Chondrocyte (in vitro differentiated cells): ENCODE data around the gene FAM78A. TPM values are rescaled to one million over a fixed set of nuclear protein-coding genes. Genes with fewer than 3 reads are reported as not detected.

Experiments used
- DNase-seq: peaks from one replicate; pipeline ENCODE4 v3.0.0; 2021; ENCODE audit warnings: mixed read lengths, low spot score
- H3K27ac Mint-ChIP-seq: one replicate; pipeline ENCODE4 v1.8.0; 2021; ENCODE audit warnings: mild to moderate bottlenecking, moderate library complexity, mixed read lengths; ENCODE audit not compliant: unreplicated experiment
- H3K27me3 Mint-ChIP-seq: 2 replicates; pipeline ENCODE4 v1.8.0; 2021; ENCODE audit warnings: low read depth, mixed read lengths
- H3K36me3 Mint-ChIP-seq: 2 replicates; pipeline ENCODE4 v1.8.0; 2021; ENCODE audit warnings: low read depth, mixed read lengths
- H3K4me1 Mint-ChIP-seq: 2 replicates; pipeline ENCODE4 v1.8.0; 2021; ENCODE audit warnings: low read depth, mild to moderate bottlenecking, mixed read lengths
- H3K4me3 Mint-ChIP-seq: one replicate; pipeline ENCODE4 v1.8.0; 2021; ENCODE audit warnings: mild to moderate bottlenecking, moderate library complexity, mixed read lengths; ENCODE audit not compliant: unreplicated experiment
- H3K9me3 Mint-ChIP-seq: 2 replicates; pipeline ENCODE4 v1.8.0; 2021; ENCODE audit warnings: low read depth, mixed read lengths
- CTCF ChIP-seq: fragments of 200-600 bp; sonication (generic); IDR thresholded peaks from 2 replicates; pipeline ENCODE4 v1.5.0; 2021; ENCODE audit warnings: antibody characterized with exemption, mild to moderate bottlenecking, moderate library complexity
- total RNA-seq: library from RNA; stranded (reverse); gene quantifications from 3 replicates; pipeline ENCODE4 v1.2.1, GENCODE V29; 2021

FAM78A gene
- total RNA-seq, 1 donor from 2014 or later = 1.6 TPM

GRCh38 chr9:131296460-131296859 is 20.1 kb upstream of the FAM78A start:
- no peak for DNase-seq
- no peaks in the 10 kb centered on the region for H3K9me3 Mint-ChIP-seq
- H3K36me3 Mint-ChIP-seq = no peaks in the 10 kb centered on the region
- no peak overlapping the region for H3K4me3 Mint-ChIP-seq
- no peak for TF ChIP-seq CTCF
- peaks cover 1% of the 10 kb centered on the region for H3K27me3 Mint-ChIP-seq
- H3K4me1 Mint-ChIP-seq = no peaks in the 10 kb centered on the region
- no peak overlapping the region for H3K27ac Mint-ChIP-seq

GRCh38 chr9:131292937-131293336 is 16.6 kb upstream of the FAM78A start:
- no peak for TF ChIP-seq CTCF
- H3K27ac Mint-ChIP-seq = no peak overlapping the region
- H3K4me3 Mint-ChIP-seq = no peak overlapping the region
- no peaks in the 10 kb centered on the region for H3K9me3 Mint-ChIP-seq
- DNase-seq = no peak
- H3K27me3 Mint-ChIP-seq = peaks cover 1% of the 10 kb centered on the region
- H3K36me3 Mint-ChIP-seq = no peaks in the 10 kb centered on the region
- peaks cover 2% of the 10 kb centered on the region for H3K4me1 Mint-ChIP-seq

- H3K27ac Mint-ChIP-seq = no peak overlapping the region
These were observed 15.5 kb upstream of the FAM78A start for GRCh38 chr9:131291795-131292315.

GRCh38 chr9:131290767-131291370 is 14.6 kb upstream of the FAM78A start:
- H3K27ac Mint-ChIP-seq = no peak overlapping the region
- no peak overlapping the region for H3K4me3 Mint-ChIP-seq
- H3K4me1 Mint-ChIP-seq = peaks cover 2% of the 10 kb centered on the region
- peaks cover 1% of the 10 kb centered on the region for H3K27me3 Mint-ChIP-seq
- DNase-seq = no peak
- H3K36me3 Mint-ChIP-seq = no peaks in the 10 kb centered on the region
- H3K9me3 Mint-ChIP-seq = no peaks in the 10 kb centered on the region
- TF ChIP-seq CTCF = no peak

More at GRCh38 chr9:131291795-131292315, 15.5 kb upstream of the FAM78A start:
- Mint-ChIP-seq H3K4me1 (peaks cover 2% of the 10 kb centered on the region), H3K27me3 (peaks cover 1% of the 10 kb centered on the region), H3K9me3 (no peaks in the 10 kb centered on the region), H3K4me3 (no peak overlapping the region), H3K36me3 (no peaks in the 10 kb centered on the region)
- no peak for DNase-seq
- TF ChIP-seq CTCF = no peak

- no peak for DNase-seq
- H3K36me3 Mint-ChIP-seq = no peaks in the 10 kb centered on the region
- peaks cover 2% of the 10 kb centered on the region for H3K4me1 Mint-ChIP-seq
- TF ChIP-seq CTCF = no peak
- no peak overlapping the region for H3K27ac Mint-ChIP-seq
- peaks cover 1% of the 10 kb centered on the region for H3K27me3 Mint-ChIP-seq
- H3K4me3 Mint-ChIP-seq = peak overlapping the region; percentile 25
- no peaks in the 10 kb centered on the region for H3K9me3 Mint-ChIP-seq
These were observed 13.9 kb upstream of the FAM78A start for GRCh38 chr9:131290036-131290766.
